Measurements from ENCODE around the gene DLG2.
"Not testable (repeated sequence)": the region's sequence is repeated elsewhere in the genome, so short reads cannot be mapped to it uniquely, and the experiment has no call there.

DLG2 gene

GRCh38 chr11:83744620-83745192 is 1882.4 kb downstream of the DLG2 start:
- DNase-seq (ENCODE audit: low read depth): no peak
- H3K4me3 ChIP-seq (ENCODE audit: low read depth, low read length): no peak overlapping the region

DNA sequence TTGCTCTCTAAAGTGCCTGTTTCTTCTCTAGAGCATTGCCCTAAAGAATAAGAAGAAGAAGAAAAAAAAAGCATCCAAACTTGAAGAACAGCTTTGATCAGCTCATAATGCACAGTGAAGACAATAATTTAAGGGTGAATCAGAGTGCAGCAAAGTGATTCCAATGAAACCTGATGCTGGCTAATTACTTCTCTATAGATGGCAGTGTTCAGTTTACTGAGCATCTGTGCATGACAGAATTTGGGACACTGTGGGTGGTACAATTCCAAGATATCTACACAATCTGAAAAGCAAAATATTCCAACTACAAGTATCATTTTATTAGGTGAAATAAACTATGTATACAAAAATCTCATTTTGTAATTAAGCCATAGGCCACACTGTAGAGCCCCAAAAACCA is 1890.5 kb downstream of the DLG2 start:
- H3K4me3 ChIP-seq (ENCODE audit: low read depth, low read length): no peak overlapping the region
- no peak for DNase-seq (ENCODE audit: low read depth)

DNA sequence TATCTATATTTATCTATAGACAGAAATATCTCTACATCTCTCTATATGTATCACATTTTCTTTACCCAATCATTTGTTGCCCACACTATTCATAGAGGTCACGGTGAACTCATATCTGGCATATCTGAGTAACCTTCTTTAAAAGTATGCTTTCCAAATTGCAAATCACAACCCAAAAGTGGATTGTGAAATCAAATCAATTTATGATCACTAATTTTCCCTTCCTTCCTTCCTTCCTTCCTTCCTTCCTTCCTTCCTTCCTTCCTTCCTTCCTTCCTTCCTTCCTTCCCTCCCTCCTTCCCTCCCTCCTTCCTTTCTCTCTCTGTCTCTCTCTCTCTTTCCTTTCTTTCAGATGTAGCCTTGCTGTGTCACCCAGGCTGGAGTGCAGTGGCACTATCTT is 1893.0 kb downstream of the DLG2 start:
- DNase-seq (ENCODE audit: low read depth): no peak
- no peak overlapping the region for H3K4me3 ChIP-seq (ENCODE audit: low read depth, low read length)

DNA sequence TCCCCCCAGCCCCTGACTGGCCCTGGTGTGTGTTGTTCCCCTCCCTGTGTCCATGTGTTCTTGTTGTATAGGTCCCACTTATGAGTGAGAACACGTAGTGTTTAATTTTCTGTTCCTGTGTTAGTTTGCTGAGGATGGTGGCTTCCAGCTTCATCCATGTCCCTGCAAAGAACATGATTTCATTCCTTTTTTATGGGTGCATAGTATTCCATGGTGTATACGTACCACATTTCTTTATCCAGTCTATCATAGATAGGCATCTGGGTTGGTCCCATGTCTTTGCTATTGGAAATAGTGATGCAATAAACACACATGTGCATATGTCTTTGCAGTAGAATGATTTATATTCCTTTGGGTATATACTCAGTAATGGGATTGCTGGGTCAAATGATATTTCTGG is 1895.9 kb downstream of the DLG2 start:
- DNase-seq (ENCODE audit: low read depth); H3K4me3 ChIP-seq (ENCODE audit: low read depth, low read length): not testable (repeated sequence)

DNA sequence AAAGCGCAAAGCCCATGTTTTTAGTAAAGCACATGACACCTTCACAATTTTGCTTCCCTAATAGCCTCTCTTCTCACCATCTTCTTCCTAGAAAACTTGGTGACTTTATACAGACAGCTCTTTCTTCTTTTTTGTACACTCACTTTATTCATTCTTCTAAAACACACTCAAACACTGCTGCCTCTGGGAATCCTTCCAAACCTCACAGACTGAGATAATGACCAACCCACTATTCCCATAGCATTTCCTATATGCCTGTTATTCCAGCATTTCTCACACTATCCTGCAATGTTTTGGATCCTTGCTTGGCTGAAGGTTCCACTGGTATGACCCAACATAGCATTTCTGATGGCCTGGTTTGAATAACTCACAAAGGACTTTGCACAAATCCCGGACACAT is 1898.9 kb downstream of the DLG2 start:
- no peak for DNase-seq (ENCODE audit: low read depth)
- H3K4me3 ChIP-seq (ENCODE audit: low read depth, low read length): no peak overlapping the region

- no peak overlapping the region for H3K4me3 ChIP-seq (ENCODE audit: low read depth, low read length)
- DNase-seq (ENCODE audit: low read depth): no peak
These were observed 1899.9 kb downstream of the DLG2 start for GRCh38 chr11:83727251-83727650.

GRCh38 chr11:83726316-83726715 is 1900.8 kb downstream of the DLG2 start:
- DNase-seq (ENCODE audit: low read depth): no peak
- no peak overlapping the region for H3K4me3 ChIP-seq (ENCODE audit: low read depth, low read length)

GRCh38 chr11:83725728-83726127 is 1901.4 kb downstream of the DLG2 start:
- no peak overlapping the region for H3K4me3 ChIP-seq (ENCODE audit: low read depth, low read length)
- DNase-seq (ENCODE audit: low read depth): no peak

DNA sequence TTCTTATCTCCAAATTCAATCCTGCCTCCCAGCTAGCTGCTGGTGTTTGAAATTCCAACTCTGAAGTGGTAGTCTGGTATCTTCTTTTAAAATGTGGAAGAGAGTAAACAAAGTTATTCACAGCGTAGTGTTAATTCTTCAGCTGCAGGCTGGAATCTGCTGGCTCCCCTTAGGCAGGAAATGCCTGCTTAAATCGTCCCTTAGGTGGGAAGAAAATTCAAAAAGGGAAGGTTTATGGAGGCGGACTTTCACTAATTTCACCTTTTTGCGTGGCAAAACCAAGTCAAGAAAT is 1901.9 kb downstream of the DLG2 start:
- H3K4me3 ChIP-seq (ENCODE audit: low read depth, low read length): no peak overlapping the region
- DNase-seq (ENCODE audit: low read depth): no peak

DNA sequence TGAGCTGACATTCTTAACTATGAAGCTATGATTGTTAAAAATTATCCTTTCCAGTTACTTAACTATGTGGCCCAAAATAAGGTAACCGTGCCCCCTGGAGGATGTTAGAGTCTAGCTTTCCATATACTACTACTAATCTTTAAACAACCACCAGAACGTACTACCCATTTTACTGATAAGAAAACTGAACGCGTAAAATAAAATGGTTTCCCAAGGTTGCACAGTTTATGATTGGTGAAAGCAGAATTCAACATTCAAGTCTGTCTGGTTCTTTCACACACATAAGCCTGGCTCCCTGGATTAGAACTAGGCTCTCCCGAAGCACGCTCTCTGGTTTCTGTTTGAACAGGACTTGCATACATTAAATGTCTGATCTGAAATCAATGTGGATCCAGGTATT is 1903.1 kb downstream of the DLG2 start:
- no peak for DNase-seq (ENCODE audit: low read depth)
- peak overlapping the region; percentile 33 for H3K4me3 ChIP-seq (ENCODE audit: low read depth, low read length)

- DNase-seq (ENCODE audit: low read depth): no peak
- no peak overlapping the region for H3K4me3 ChIP-seq (ENCODE audit: low read depth, low read length)
These were observed 1904.6 kb downstream of the DLG2 start for GRCh38 chr11:83722392-83723119.

- DNase-seq (ENCODE audit: low read depth): no peak
These were observed 1905.9 kb downstream of the DLG2 start for GRCh38 chr11:83721263-83721662.

DNA sequence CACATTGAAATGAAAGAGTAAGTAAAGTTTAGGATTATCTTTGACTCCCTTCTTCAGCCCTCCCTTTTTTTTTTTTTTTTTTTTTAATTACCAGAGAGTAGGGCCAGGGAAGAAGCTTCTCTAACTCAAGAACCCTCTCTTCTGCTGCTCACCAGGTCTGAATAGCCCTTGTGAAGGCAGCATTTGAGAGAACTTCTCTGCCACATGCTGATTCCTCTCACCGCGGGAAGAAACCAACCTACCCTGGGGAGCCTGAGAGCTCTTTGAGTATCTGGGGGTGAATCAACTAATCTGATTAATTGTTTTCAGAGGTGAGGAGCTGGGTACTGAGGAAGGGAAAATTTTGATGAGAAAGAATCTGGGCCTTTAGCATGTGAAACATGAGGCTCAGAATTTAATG is 1906.5 kb downstream of the DLG2 start:
- no peak overlapping the region for H3K4me3 ChIP-seq (ENCODE audit: low read depth, low read length)
- no peak for DNase-seq (ENCODE audit: low read depth)

More at GRCh38 chr11:83721263-83721662, 1905.9 kb downstream of the DLG2 start:
- H3K4me3 ChIP-seq (ENCODE audit: low read depth, low read length): no peak overlapping the region

DNA sequence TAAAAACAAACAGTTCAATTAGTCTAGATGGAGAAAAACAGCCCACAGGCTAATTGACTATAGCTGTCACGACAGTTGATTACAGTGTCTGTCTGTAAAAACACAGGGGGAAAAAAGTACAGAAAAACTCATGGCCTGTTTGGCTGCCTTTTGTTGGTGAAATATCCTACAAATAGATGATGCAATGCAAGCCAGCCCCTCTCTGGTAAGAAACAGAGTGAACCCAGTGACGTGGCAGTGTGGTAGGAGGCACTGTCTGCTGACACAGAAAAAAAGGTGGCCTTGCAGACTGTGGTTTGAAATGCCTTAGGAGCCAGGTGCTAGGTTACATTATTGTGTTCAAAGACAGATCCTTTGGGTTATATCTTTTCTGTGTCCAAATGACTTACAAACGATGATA is 1909.6 kb downstream of the DLG2 start:
- H3K4me3 ChIP-seq (ENCODE audit: low read depth, low read length): no peak overlapping the region
- no peak for DNase-seq (ENCODE audit: low read depth)

- DNase-seq (ENCODE audit: low read depth): no peak
- H3K4me3 ChIP-seq (ENCODE audit: low read depth, low read length): no peak overlapping the region
These were observed 1911.1 kb downstream of the DLG2 start for GRCh38 chr11:83715927-83716535.

DNA sequence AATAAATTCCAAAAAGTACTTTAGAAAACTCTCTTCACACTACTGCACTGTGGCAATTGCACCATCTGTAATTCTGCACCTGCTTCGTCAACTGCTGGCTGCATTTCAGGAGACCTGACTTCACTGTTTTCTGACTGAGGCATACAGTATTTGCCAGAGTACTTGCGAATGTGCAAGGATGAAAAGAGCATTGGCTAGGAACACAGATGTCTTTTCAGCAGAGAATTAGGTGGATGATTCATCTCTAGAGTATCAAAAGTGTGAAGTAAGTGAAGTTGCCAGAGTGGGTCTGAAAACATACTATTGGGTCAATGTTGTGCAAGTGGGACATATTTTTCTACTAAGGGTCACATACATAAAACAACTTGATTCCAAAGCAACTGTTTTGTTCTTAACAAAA is 1913.4 kb downstream of the DLG2 start:
- peak; percentile 58 for DNase-seq (ENCODE audit: low read depth)
- H3K4me3 ChIP-seq (ENCODE audit: low read depth, low read length): no peak overlapping the region

DNA sequence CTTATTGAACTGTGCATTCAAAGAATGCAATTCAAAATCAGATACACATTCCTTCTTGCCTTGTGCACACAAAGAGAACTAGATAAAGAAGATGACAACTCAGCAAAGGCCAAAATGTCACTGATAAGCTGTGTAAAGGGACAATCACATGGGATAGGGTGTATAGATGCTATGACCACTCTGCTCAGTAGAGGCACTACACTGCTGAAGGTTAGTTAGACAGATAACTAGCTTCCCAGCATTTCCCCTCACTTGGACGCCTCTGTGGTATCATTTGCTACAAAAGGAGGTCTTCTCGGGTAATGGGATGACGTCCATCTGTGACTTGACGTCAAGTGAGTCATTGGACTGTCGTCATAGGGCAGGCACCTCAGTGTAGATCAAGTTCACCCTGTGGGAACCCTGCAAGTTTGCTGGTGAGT is 1916.0 kb downstream of the DLG2 start:
- H3K4me3 ChIP-seq (ENCODE audit: low read depth, low read length): no peak overlapping the region
- DNase-seq (ENCODE audit: low read depth): no peak

- H3K4me3 ChIP-seq (ENCODE audit: low read depth, low read length): no peak overlapping the region
- no peak for DNase-seq (ENCODE audit: low read depth)
These were observed 1917.7 kb downstream of the DLG2 start for GRCh38 chr11:83709434-83709833.

GRCh38 chr11:83706566-83706965 is 1920.6 kb downstream of the DLG2 start:
- DNase-seq (ENCODE audit: low read depth): no peak
- no peak overlapping the region for H3K4me3 ChIP-seq (ENCODE audit: low read depth, low read length)

- no peak overlapping the region for H3K4me3 ChIP-seq (ENCODE audit: low read depth, low read length)
- DNase-seq (ENCODE audit: low read depth): no peak
These were observed 1924.3 kb downstream of the DLG2 start for GRCh38 chr11:83702796-83703195.

DNA sequence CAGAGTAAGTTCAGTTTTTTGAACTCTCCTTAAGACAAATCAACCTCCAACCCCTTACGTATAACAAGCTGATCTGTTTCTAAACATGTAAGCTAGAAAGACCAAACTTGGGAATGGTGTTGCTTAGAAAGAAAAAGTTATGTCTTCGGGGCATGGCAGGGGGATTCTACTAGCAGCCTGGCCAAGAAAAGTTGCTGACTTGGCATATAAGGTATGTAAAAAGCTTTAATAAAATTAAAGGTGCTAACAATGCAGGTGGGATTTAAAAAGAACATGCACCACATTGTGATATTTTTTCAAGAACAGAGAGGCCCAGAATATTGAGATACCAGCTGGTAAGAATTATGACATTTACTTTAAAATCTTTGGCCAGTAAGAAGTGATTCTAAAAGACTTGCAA is 1929.6 kb downstream of the DLG2 start:
- no peak overlapping the region for H3K4me3 ChIP-seq (ENCODE audit: low read depth, low read length)
- DNase-seq (ENCODE audit: low read depth): no peak
